OCI-LY1 (cell line): ENCODE results near the gene MRPL47.

ENCODE experiments used
- H2AFZ ChIP-seq: fragments of 200-600 bp; sonication (generic), shearing (Covaris generic); 2 replicates; pipeline ENCODE4 v1.6.0; 2014; ENCODE audit warnings: antibody characterized with exemption, mild to moderate bottlenecking, low read length
- H3F3A ChIP-seq: fragments of 200-600 bp; sonication (generic), shearing (Covaris generic); 2 replicates; pipeline ENCODE4 v1.6.0; 2014; ENCODE audit warnings: mild to moderate bottlenecking, antibody characterized with exemption, low read length, moderate library complexity; ENCODE audit not compliant: insufficient read depth
- H3K27ac ChIP-seq: fragments of 200-600 bp; sonication (generic); 2 replicates; pipeline ENCODE4 v1.5.1; 2014; ENCODE audit warnings: low read length, mixed run types, mild to moderate bottlenecking, low read depth; ENCODE audit not compliant: poor library complexity, severe bottlenecking
- H3K27me3 ChIP-seq: fragments of 200-600 bp; sonication (generic); 2 replicates; pipeline ENCODE4 v1.6.0; 2014; ENCODE audit warnings: antibody characterized with exemption, mild to moderate bottlenecking, low read length, moderate library complexity; ENCODE audit not compliant: insufficient read depth
- H3K36me3 ChIP-seq: fragments of 200-600 bp; sonication (generic); 2 replicates; pipeline ENCODE4 v1.6.1; 2014; ENCODE audit warnings: mild to moderate bottlenecking, antibody characterized with exemption, low read length, moderate library complexity, mixed read lengths; ENCODE audit not compliant: insufficient read depth
- H3K4me1 ChIP-seq: fragments of 200-600 bp; sonication (generic); 2 replicates; pipeline ENCODE4 v1.5.1; 2014; ENCODE audit warnings: mild to moderate bottlenecking, low read length, moderate library complexity; ENCODE audit not compliant: insufficient read depth, severe bottlenecking
- H3K4me2 ChIP-seq: fragments of 200-600 bp; sonication (generic), shearing (Covaris generic); 2 replicates; pipeline ENCODE4 v1.6.1; 2014; ENCODE audit warnings: low read length
- H3K4me3 ChIP-seq: fragments of 200-600 bp; sonication (generic); 2 replicates; pipeline ENCODE4 v1.5.1; 2014; ENCODE audit warnings: low read length, low read depth, mild to moderate bottlenecking, mixed read lengths; ENCODE audit not compliant: poor library complexity, severe bottlenecking
- H3K79me2 ChIP-seq: fragments of 200-600 bp; shearing (Covaris generic); 2 replicates; pipeline ENCODE4 v1.6.1; 2016; ENCODE audit warnings: mixed run types, low read length, mixed read lengths; ENCODE audit not compliant: insufficient read depth
- H3K9ac ChIP-seq: fragments of 200-600 bp; sonication (generic), shearing (Covaris generic); 2 replicates; pipeline ENCODE4 v1.6.1; 2014; ENCODE audit warnings: mild to moderate bottlenecking, low read length, mixed read lengths
- H3K9me2 ChIP-seq: fragments of 200-600 bp; sonication (generic), shearing (Covaris generic); 2 replicates; pipeline ENCODE4 v1.6.1; 2014; ENCODE audit warnings: low read depth, mild to moderate bottlenecking, low read length, mixed read lengths
- H3K9me3 ChIP-seq: fragments of 200-600 bp; shearing (Covaris generic); 2 replicates; pipeline ENCODE4 v1.6.1; 2014; ENCODE audit warnings: low read length, mixed read lengths
- H4K20me1 ChIP-seq: fragments of 200-600 bp; sonication (generic), shearing (Covaris generic); 2 replicates; pipeline ENCODE4 v1.6.0; 2016; ENCODE audit warnings: mild to moderate bottlenecking, low read length; ENCODE audit not compliant: insufficient read depth
- EZH2 ChIP-seq: fragments of 200-600 bp; sonication (generic), shearing (Covaris generic); IDR thresholded peaks from 2 replicates; pipeline ENCODE4 v1.8.0; 2017; ENCODE audit warnings: borderline replicate concordance, mixed run types, mild to moderate bottlenecking, antibody characterized with exemption, low read length, moderate library complexity, mixed read lengths
- TF ChIP-seq, protein P1 (sequence below): fragments of 200-600 bp; sonication (generic), shearing (Covaris generic); IDR thresholded peaks from 2 replicates; pipeline ENCODE4 v1.5.1; 2017; ENCODE audit warnings: mild to moderate bottlenecking, antibody characterized with exemption, low read length, moderate library complexity, mixed read lengths

Gene MRPL47

DNA sequence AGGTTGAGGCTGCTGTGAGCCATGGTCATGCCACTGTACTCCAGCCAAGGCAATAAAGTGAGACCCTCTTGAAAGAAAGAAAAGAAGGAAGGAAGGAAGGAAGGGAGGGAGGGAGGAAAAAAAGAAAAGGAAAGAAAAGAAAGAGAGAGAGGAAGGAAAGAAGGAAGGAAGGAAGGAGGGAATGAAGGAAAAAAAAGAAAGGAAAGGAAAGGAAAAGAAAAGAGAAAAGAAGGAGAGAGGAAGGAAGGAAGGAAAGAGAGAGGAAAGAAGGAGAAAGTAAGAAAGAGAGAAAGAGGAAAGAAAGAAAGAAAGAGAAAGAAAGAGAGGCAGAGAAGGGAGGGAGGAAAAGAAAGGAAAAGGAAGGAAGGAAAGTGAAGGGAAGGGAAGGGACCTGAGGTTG lies 62.1 kb downstream of the MRPL47 start:
- Histone ChIP-seq H4K20me1 (no peaks in the 10 kb centered on the region), H3K27ac (no peak overlapping the region), H3K36me3 (no peaks in the 10 kb centered on the region), H3K27me3 (no peaks in the 10 kb centered on the region), H3F3A (no peaks in the 10 kb centered on the region), H3K9me3 (no peaks in the 10 kb centered on the region), H3K9me2 (no peaks in the 10 kb centered on the region), H3K9ac (no peak overlapping the region), H3K4me3 (no peak overlapping the region), H2AFZ (no peak overlapping the region), H3K4me2 (no peak overlapping the region), H3K79me2 (no peaks in the 10 kb centered on the region), H3K4me1 (no peaks in the 10 kb centered on the region)
- TF ChIP-seq EZH2: no peak
- TF ChIP-seq, protein P1, sequence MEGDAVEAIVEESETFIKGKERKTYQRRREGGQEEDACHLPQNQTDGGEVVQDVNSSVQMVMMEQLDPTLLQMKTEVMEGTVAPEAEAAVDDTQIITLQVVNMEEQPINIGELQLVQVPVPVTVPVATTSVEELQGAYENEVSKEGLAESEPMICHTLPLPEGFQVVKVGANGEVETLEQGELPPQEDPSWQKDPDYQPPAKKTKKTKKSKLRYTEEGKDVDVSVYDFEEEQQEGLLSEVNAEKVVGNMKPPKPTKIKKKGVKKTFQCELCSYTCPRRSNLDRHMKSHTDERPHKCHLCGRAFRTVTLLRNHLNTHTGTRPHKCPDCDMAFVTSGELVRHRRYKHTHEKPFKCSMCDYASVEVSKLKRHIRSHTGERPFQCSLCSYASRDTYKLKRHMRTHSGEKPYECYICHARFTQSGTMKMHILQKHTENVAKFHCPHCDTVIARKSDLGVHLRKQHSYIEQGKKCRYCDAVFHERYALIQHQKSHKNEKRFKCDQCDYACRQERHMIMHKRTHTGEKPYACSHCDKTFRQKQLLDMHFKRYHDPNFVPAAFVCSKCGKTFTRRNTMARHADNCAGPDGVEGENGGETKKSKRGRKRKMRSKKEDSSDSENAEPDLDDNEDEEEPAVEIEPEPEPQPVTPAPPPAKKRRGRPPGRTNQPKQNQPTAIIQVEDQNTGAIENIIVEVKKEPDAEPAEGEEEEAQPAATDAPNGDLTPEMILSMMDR: no peak

DNA sequence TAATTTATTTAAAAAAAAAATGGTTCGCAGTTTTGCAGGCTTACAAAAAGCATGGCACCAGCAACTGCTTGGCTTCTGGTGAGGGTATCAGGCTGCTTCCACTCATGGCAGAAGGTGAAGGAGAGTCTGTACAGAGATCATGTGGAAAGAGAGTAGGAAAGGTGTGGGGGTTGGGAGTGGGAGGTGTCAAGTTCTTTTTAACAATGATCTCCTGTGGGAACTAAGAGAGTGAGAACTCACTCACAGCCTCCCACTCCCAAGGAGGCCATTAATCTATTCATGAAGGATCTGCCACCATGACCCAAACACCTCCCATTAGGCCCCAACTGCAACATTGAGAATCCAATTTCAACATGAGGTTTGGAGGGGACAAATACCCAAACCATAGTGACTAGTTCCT lies 62.8 kb downstream of the MRPL47 start:
- Histone ChIP-seq H4K20me1 (no peaks in the 10 kb centered on the region), H2AFZ (no peak overlapping the region), H3K27ac (no peak overlapping the region), H3K9me3 (no peaks in the 10 kb centered on the region), H3K36me3 (no peaks in the 10 kb centered on the region), H3K9ac (no peak overlapping the region), H3K4me2 (no peak overlapping the region), H3K79me2 (no peaks in the 10 kb centered on the region), H3K9me2 (no peaks in the 10 kb centered on the region), H3F3A (no peaks in the 10 kb centered on the region), H3K4me1 (no peaks in the 10 kb centered on the region), H3K4me3 (no peak overlapping the region), H3K27me3 (no peaks in the 10 kb centered on the region)
- TF ChIP-seq EZH2: no peak
- TF ChIP-seq, protein P1: no peak

DNA sequence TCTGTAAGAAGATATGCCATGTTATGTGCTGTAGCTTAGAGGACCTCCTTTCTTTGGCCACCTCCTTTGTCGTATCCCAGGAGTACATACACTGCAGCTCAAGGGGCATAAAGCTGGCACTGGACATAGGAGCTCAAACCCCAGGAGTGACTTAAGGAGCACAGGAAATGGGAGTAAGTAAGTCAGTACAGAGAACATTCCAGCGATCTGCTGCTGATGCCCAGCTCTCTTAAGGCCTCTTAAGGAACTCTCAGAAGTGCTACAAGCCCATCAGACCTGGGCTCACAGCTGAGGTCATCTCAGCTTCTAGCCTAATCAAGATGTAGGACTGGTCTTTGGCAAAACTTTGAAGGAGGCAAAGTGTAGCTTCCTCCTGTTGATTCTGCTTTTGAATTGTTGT lies 63.3 kb downstream of the MRPL47 start:
- no peak overlapping the region for H3K9ac ChIP-seq
- no peaks in the 10 kb centered on the region for H3K9me2 ChIP-seq
- H3K4me3 ChIP-seq: no peak overlapping the region
- no peak for TF ChIP-seq EZH2
- TF ChIP-seq, protein P1: no peak
- no peaks in the 10 kb centered on the region for H3K4me1 ChIP-seq
- no peaks in the 10 kb centered on the region for H3K36me3 ChIP-seq
- no peak overlapping the region for H3K4me2 ChIP-seq
- H4K20me1 ChIP-seq: no peaks in the 10 kb centered on the region
- H3K27me3 ChIP-seq: no peaks in the 10 kb centered on the region
- H3F3A ChIP-seq: no peaks in the 10 kb centered on the region
- no peak overlapping the region for H2AFZ ChIP-seq
- no peaks in the 10 kb centered on the region for H3K9me3 ChIP-seq
- no peak overlapping the region for H3K27ac ChIP-seq
- H3K79me2 ChIP-seq: no peaks in the 10 kb centered on the region
